Measurements from ENCODE around the gene KLF5.

KLF5 gene

GRCh38 chr13:73063166-73063565, 4.4 kb downstream of the KLF5 start:
- no peak overlapping the region for H3K4me3 ChIP-seq (ENCODE audit: low read depth, low read length)
- no peak for DNase-seq (ENCODE audit: low read depth)

GRCh38 chr13:73065036-73065435, 6.2 kb downstream of the KLF5 start:
- TF ChIP-seq CTCF (IDR thresholded peaks at IDR 0.05; ENCODE audit: control insufficient read depth, extremely low read depth, insufficient read depth), result no peak
- H3K4me3 ChIP-seq (ENCODE audit: low read depth, low read length), result no peak overlapping the region
- DNase-seq (ENCODE audit: low read depth), result no peak

More at GRCh38 chr13:73063166-73063565, 4.4 kb downstream of the KLF5 start:
- TF ChIP-seq CTCF (IDR thresholded peaks at IDR 0.05; ENCODE audit: control insufficient read depth, extremely low read depth, insufficient read depth), result no peak

- peak; percentile 36 for DNase-seq (ENCODE audit: low read depth)
- no peak overlapping the region for H3K4me3 ChIP-seq (ENCODE audit: low read depth, low read length)
- TF ChIP-seq CTCF (IDR thresholded peaks at IDR 0.05; ENCODE audit: control insufficient read depth, extremely low read depth, insufficient read depth), result no peak
Measured at GRCh38 chr13:73065665-73066340, 7.0 kb downstream of the KLF5 start.

GRCh38 chr13:73069206-73069805, 10.5 kb downstream of the KLF5 start:
- no peak for DNase-seq (ENCODE audit: low read depth)
- H3K4me3 ChIP-seq (ENCODE audit: low read depth, low read length), result no peak overlapping the region
- no peak for TF ChIP-seq CTCF (IDR thresholded peaks at IDR 0.05; ENCODE audit: control insufficient read depth, extremely low read depth, insufficient read depth)

- DNase-seq (ENCODE audit: low read depth), result no peak
- H3K4me3 ChIP-seq (ENCODE audit: low read depth, low read length), result no peak overlapping the region
- TF ChIP-seq CTCF (IDR thresholded peaks at IDR 0.05; ENCODE audit: control insufficient read depth, extremely low read depth, insufficient read depth), result no peak
Measured at GRCh38 chr13:73070451-73071098, 11.8 kb downstream of the KLF5 start.

- no peak overlapping the region for H3K4me3 ChIP-seq (ENCODE audit: low read depth, low read length)
- no peak for TF ChIP-seq CTCF (IDR thresholded peaks at IDR 0.05; ENCODE audit: control insufficient read depth, extremely low read depth, insufficient read depth)
- DNase-seq (ENCODE audit: low read depth), result no peak
Measured at GRCh38 chr13:73072239-73072900, 13.6 kb downstream of the KLF5 start.
